GM12878 (cell line): Measurements from ENCODE around the gene NEURL4.

Experiments
- ATF2 ChIP-seq: IDR thresholded peaks from 2 replicates; pipeline ENCODE4 v1.6.1; 2012; ENCODE audit warnings: low read length, inconsistent platforms
- ETV6 ChIP-seq, 2 experiments: fragments of 450-650 bp in 1 of 2; IDR thresholded peaks in 1 of 2; conservative IDR thresholded peaks in 1 of 2; 2 replicates each; pipeline ENCODE4 v1.6.1; 2014; ENCODE audit warnings: antibody characterized with exemption in 1 of 2, borderline replicate concordance in 1 of 2, low read depth in 1 of 2, mild to moderate bottlenecking in 1 of 2, moderate library complexity in 1 of 2
- FOXK2 ChIP-seq: fragments of 450-650 bp; IDR thresholded peaks from 2 replicates; pipeline ENCODE4 v1.6.1; 2017; ENCODE audit warnings: mild to moderate bottlenecking, moderate library complexity
- IRF4 ChIP-seq: IDR thresholded peaks from 2 replicates; pipeline ENCODE4 v1.6.1; 2011; ENCODE audit warnings: low read depth, low read length
- RCOR1 ChIP-seq: conservative IDR thresholded peaks from 2 replicates; pipeline ENCODE4 v1.6.1; 2012; ENCODE audit warnings: low read depth, low read length, improper control_type of control experiment

- no peak for TF ChIP-seq ATF2
- no peak for TF ChIP-seq IRF4
- TF ChIP-seq FOXK2, result no peak
- no peak for TF ChIP-seq RCOR1
- TF ChIP-seq ETV6 (conservative IDR thresholded peaks at IDR 0.05 in 1 of 2, IDR thresholded peaks at IDR 0.05 in 1 of 2; ENCODE audit: borderline replicate concordance in 1 of 2, low read depth in 1 of 2), result no peak
These were observed 3.0 kb upstream of the NEURL4 start for GRCh38 chr17:7332111-7332510.
